Stomach (tissue), 4 donors: ENCODE data around the gene SDCCAG8.

ENCODE experiments used
- POLR2A ChIP-seq, 4 donors: fragments of 450-650 bp; IDR thresholded peaks; one replicate each; pipeline ENCODE4 v1.6.1; 2016; ENCODE audit warnings: antibody characterized with exemption in 4 of 4, control low read depth in 2 of 4, mild to moderate bottlenecking in 1 of 4, moderate library complexity in 1 of 4
- TF ChIP-seq, protein P1 (sequence below), 7 experiments: fragments of 450-650 bp in 4 of 7; fragments of 200-600 bp in 3 of 7; sonication (generic) in 3 of 7; IDR thresholded peaks; one replicate each; pipeline ENCODE4 v1.5.1; 2016 to 2019; ENCODE audit warnings: antibody characterized with exemption in 7 of 7, control low read depth in 2 of 7, mild to moderate bottlenecking in 1 of 7

GRCh38 chr1:243323491-243323890 is 67.7 kb downstream of the SDCCAG8 start:
- TF ChIP-seq, protein P1, sequence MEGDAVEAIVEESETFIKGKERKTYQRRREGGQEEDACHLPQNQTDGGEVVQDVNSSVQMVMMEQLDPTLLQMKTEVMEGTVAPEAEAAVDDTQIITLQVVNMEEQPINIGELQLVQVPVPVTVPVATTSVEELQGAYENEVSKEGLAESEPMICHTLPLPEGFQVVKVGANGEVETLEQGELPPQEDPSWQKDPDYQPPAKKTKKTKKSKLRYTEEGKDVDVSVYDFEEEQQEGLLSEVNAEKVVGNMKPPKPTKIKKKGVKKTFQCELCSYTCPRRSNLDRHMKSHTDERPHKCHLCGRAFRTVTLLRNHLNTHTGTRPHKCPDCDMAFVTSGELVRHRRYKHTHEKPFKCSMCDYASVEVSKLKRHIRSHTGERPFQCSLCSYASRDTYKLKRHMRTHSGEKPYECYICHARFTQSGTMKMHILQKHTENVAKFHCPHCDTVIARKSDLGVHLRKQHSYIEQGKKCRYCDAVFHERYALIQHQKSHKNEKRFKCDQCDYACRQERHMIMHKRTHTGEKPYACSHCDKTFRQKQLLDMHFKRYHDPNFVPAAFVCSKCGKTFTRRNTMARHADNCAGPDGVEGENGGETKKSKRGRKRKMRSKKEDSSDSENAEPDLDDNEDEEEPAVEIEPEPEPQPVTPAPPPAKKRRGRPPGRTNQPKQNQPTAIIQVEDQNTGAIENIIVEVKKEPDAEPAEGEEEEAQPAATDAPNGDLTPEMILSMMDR (IDR thresholded peaks at IDR 0.05), result no peak
- no peak for TF ChIP-seq POLR2A (IDR thresholded peaks at IDR 0.05)
